Jurkat, Clone E6-1 (cell line): ENCODE data around the gene TOM1L2.
"Not testable (repeated sequence)": the region's sequence is repeated elsewhere in the genome, so short reads cannot be mapped to it uniquely, and the experiment has no call there.

Experiments
- DNase-seq: peaks from one replicate; pipeline ENCODE4 v3.0.0-alpha.2; 2011; ENCODE audit warnings: low read depth, low spot score
- H3K4me3 ChIP-seq: 2 replicates; pipeline ENCODE4 v1.5.1; 2011; ENCODE audit warnings: mild to moderate bottlenecking, low read length, control low read depth, moderate library complexity

TOM1L2 gene

DNA sequence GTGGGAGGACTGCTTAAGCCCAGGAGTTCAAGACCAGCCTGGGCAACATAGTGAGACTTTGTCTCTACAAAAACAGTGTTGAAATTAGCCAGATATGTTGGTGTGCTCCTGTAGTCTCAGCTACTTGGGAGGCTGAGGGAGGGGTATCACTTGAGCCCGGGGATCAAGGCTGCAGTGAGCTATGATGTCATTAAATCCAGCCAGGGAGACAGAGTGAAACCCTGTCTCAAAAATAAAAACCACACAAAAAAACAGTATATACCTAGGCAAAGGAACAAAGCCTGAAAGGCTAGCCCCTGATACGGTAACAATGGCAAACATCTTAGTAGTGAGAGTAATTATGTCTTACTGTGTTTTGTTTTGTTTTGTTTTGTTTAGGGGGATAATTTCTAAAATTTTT lies 38.0 kb downstream of the TOM1L2 start:
- no peak overlapping the region for H3K4me3 ChIP-seq
- DNase-seq, result no peak

DNA sequence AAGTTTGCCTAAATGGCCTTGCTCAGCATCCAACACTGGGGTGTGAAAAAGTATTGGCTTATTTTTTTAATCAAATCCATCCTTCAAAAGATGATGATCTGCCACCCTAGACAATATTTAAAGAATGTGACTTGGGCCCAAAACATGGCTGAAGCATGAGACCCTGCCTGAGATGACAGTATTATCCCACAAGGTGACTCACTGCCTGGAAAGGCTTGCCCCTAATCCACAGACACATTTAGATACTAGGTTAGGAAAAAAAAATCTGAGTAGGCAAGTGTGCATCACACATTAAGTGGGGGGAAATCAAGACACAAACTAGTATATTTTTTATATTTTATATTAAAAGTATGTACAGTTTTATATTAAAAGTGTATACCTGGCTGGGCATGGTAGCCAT lies 38.4 kb downstream of the TOM1L2 start:
- no peak for DNase-seq
- H3K4me3 ChIP-seq, result no peak overlapping the region

DNA sequence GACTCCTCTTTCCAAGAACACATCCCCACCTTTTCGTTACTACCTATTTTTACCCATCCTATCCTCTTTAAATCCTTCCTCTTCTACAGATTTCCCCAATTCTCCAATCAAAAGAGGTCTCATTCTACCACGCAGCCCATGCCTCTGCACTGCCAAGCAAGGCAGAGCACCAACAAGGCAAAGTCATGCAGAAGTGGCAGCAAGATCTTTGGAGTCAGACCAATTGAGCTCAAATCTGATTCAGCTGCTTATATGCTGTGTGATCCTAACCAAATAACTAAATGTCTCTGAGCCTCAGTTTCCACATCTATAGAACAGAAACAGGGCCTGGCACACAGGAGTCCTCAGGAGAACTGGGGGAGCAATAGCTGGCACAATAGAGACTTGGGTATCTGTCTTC lies 41.0 kb downstream of the TOM1L2 start:
- DNase-seq, result no peak
- no peak overlapping the region for H3K4me3 ChIP-seq

DNA sequence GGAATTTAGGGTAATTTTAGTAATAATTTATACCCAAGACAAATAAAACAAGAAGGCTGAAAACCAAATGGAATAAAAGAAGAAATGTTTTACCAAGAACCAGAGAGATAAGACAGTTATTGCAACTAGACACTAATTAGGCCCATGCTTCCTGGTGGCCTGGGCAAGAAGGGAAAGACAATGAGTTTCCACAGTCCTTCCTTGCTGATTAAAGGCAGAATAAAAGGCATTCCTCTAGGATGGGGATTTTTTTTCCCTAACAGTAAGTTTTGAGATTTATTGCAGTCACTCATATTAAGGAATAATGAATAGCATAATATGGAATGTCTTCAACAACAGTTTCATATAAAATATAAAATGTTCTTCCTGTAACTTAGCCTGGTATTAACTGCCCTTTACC lies 41.5 kb downstream of the TOM1L2 start:
- H3K4me3 ChIP-seq, result no peak overlapping the region
- DNase-seq, result no peak

DNA sequence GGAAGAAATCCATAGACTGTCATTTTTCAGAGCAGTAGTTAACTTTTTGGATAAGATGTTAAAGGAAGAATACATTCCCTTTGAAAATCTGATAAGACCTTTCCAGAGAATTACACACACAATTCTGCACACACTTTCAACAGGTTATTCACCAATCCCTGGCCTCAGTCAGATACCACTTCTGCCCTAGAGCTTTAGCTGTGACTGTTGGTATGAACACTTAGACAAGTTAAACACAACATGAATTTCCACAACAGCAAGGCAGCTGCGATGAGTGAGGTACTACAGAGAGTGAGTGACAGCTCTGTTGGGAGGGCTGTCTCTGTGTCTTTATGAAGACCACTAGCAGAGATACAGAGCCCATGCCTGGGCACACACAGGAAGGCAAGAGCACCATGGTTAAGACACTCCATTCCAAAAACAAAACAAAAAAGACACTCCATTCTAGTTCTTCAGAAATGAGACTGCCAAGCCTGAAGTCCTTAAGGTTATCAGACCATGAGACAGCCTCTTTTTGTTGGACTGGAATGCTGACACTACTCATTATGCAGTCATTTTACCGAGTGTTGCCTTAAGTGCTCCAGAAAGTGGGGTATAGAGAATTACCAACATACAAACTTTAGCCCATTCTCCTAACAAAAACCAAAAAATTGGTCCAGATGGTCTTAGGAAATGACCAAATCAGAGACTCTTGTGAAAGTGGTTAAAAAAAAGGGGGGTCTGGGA lies 42.4 kb downstream of the TOM1L2 start:
- no peak overlapping the region for H3K4me3 ChIP-seq
- no peak for DNase-seq

DNA sequence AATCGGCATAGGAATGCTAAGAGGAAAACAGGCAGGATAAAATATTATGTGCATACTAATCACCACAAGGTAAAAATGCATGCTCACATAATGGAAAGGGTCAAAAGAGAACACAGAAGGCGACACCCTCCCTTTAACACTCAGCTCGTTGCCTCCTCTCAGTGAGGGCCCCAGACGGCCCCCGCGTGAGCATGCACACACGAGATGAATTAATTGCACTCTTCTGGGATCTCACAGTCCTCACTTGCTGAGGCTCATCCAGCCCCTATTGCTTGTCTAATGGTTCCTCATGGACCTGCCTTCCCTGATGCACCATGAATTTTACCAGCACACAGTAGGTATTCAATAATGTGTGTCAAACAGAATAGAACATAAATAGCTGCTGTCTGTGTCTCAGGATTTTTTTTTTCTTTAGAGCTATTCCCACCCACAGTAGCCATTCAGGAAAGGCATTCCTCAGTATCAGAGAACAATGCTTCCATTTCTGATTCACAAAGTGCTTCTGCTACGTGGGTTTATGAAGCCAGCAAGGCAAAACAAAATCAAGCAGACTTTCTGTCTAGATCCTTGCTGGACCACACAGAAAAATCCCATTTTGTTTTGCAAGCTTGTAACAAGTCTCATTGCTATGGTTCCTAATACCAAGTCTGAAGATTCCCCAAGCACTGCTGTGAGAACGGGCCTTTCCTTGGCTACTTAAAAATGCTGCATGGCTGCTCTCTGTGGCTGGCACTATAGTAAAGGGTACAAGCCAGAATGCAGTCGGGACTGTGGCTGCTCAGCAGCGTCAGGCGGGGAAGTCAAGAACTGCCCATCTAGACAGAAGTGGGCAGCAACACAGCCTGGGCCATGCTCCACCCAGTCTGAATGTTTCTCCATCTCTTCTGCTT lies 43.6 kb downstream of the TOM1L2 start:
- DNase-seq, result no peak
- no peak overlapping the region for H3K4me3 ChIP-seq

DNA sequence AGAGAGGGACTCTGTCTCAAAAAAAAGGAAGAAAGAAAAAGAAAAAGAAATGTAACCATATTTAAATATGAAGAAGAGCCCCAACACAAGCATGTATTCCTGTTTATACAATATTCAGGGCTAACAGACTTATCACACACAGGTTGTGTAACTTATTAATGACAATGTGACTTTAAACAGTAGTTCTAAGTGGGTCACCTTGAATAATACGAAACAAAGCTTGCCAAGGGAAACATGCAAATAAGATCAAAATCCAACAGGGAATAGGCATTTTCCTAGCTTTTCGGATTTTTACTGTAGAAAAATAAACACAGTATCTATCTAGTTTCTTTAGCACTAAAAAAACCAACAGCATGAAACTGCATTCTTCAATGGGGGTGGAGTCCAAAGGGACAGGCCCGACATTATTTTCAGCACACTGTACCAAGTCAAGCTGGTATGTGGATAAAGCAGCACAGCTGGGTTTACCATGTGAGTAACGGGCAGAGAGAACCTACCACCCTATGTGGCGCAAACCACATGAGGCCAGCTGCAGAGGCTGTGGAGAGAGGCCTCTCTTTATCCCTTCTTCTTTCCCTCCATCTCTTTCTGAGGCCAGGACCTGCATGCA lies 45.3 kb downstream of the TOM1L2 start:
- DNase-seq, result no peak
- H3K4me3 ChIP-seq, result no peak overlapping the region

DNA sequence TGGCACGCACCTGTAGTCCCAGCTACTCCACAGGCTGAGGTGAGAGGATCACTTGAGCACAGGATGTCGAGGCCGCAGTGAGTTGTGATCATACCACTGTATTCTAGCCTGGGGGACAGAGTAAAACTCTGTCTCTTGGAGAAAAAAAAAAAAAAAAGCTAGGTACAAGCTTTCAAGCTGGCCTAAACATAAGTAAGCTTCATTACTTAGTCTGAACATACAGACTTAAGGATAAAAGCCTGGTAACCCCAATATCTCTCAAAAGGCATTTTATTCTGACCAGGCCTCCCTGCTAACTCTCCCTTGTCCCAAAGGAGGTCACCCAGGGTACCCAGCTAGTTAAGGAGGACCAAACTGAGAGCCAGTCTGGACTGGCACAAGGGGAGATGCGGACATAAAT lies 46.2 kb downstream of the TOM1L2 start:
- DNase-seq, result no peak
- H3K4me3 ChIP-seq, result no peak overlapping the region

DNA sequence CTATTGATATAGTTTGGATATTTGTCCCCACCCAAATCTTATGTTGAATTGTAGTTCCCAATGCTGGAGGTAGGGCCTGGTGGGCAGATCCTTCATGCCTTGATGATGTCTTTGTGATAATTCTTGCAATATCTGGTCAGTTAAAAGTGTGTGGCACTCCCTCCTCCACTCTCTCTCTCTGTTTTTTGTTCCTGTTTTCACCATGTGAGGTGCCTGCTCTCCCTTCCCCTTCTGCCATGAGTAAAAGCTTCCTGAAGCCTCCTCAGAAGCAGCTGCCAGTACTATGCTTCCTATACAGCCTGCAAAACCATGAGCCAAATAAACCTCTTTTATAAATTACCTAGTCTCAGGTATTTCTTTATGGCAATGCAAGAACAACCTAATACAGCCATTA lies 47.3 kb downstream of the TOM1L2 start:
- no peak for DNase-seq
- H3K4me3 ChIP-seq, result no peak overlapping the region

DNA sequence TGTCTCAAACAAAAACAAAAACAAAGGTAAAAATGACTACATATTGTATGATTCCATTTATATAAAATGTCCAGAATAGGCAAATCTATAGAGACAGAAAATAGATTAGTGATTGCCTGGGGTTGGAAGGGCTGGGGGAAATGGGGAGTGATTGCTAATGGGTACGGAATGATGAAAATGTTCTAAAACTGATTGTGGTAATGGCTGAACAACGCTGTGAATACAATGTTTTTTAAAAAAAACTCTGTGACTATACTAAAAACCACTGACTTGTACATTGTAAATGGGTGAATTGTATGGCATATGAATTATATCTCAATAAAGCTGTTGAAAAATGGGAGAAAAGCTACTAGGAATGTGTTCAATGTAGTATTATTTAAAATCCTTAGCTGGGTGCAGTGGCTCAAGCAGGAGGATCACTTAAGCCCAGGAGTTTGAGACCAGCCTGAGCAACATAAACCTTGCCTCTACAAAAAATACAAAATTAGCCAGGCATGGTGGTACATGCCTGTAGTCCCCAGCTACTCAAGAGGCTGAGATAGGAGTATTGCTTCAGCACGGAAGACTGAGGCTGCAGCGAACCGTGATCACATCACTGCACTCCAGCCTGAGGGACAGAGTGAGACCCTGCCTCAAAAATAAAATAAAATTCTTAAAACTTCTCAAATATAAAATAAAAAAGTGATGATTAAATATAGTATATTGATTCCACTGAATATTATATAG lies 47.9 kb downstream of the TOM1L2 start:
- DNase-seq, result no peak
- H3K4me3 ChIP-seq, result no peak overlapping the region

DNA sequence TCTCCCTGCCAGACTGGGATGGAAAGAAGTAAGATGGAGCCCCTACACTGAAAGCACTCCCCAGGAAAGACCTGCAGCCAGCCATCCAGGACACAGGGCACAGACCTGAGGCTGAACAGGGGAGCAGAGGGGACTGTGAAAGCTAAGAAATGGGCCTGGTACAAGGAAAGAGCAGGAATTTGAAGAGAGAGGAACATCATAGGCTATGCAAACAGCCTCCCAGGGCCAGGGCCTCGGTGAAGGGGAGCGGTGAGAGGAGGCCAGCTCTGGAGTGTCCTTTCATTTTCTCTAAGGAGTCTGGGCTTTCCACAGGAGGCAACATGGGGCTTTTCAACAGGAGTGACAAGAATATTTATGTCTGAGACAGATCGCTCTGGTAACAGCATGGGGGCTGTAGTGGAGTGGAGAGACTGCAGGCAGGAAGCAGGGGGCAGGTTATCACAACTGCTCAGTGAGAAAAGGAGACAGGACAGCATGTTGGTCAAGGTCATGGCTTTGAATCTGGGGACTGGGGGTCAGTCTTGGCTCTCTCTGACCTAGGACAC lies 50.1 kb downstream of the TOM1L2 start:
- DNase-seq, result no peak
- no peak overlapping the region for H3K4me3 ChIP-seq

DNA sequence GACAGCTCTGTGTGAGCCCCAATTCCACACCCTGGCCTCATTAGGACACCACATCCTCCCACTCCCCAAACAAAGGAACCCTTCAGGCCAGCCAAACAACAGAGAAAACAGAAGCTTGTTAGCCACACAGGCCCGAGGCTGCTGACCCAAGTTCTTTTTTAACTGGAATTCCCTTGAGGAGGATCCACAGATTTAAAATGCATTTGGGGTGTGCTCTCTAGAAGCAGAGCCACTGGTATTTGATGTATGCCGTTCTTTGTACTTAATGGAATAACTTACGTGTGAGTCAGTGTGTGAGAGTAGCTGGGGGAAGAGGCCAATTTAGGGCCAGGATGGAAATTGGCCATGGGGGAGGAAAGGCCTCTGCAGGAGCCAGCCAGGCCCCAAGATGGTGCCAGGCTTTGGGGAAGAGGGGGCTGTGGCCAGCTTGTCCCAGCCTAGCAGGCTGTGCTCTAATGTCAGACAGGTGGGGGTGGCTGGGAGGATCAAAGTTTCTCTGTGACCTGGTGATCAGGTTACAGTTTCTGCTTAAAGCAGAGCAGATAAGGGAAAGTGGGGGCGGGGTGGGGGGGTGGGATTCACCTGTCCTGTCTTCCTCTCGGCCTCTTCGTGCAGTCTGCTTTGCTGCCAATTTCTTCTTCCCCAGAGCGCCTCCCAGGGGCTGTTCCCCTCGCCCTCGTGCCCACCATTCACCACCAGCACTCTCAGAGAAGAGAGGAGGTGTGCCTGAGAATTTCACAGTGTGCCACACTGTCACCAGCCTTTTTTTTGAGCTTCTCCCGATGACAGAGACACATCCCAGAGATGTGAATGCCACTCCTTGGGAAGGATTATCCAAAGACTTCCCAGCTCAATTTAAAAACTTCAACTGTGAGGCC lies 50.8 kb downstream of the TOM1L2 start:
- H3K4me3 ChIP-seq, result no peak overlapping the region
- no peak for DNase-seq

DNA sequence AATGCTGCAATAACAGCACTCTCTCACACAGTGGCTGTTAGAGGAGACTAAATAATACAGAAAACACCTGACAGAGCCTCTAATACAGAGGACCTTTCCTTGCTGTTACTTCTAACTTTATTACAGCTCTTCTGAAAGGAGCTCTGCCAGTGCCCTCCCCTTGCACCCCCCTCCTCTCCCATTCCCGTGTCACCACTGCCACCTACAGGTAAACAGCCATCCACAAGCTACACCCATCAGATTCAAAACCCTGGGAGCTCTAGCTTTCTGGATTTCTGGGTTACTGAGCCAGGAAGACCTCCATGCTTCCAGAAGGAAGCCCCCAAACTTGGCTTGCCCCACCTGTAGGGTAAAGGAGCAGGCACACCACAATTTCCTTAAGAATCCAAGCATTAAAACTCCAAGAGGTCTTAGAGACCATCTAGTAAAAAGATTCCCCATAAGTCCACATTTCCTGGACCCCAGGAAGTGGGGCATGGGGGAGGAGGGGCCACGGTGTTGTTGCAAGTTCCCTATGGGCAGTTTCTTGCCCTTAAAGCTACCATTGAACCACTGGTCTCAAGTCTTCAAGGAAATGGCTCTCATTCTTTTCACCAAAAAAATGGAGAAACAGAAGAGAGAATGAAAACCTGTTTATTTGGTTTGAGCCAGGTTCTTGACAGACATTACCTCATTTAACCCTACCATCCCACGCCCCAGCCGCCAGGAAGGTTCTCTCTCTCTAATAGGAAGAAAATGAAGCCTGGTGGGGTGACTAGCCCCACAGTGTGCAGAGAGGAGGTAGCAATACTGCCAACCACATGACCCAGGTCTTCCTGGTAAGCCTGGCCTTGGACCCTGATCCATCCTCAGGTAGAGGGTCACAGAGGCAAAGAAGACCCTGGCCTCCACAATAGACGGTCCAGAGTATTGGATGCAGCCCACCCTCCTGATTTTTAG lies 52.8 kb downstream of the TOM1L2 start:
- H3K4me3 ChIP-seq, result no peak overlapping the region
- DNase-seq, result peak; percentile 68

DNA sequence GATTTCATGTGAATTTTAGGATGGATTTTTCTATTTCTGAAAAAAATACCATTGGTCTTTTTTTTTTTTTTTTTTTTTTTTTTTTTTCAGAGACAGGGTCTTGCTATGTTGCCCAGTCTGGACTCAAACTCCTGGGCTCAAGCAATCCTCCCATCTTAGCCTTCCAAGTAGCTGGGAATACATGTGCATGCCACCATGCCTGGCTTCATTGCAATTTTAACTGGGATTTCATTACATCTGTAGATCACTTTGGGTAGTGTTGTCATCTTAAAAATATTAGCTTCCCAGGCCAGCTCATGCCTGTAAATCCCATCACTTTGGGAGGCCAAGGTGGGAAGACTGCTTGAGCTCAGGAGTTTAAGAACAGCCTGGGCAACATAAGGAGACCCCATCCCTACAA lies 54.8 kb downstream of the TOM1L2 start:
- no peak for DNase-seq
- no peak overlapping the region for H3K4me3 ChIP-seq

DNA sequence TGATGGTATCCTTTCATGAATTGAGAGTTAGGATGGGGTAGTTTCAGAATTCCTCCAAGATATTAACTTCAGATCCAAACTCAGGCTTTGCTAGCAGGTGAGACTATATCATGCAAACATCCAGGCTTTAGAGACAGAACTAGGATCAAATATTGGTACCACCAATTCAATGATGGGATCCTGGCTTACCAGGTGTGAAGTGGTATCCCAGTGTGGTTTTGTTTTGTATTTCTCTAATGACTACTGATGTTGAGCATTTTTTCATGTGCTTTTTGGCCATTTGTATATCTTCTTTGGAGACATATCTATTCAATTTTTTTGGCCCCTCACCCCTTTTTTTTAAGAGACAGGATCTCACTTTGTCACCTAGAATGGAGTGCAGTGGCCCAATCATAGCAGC lies 57.0 kb downstream of the TOM1L2 start:
- DNase-seq, result no peak
- no peak overlapping the region for H3K4me3 ChIP-seq

DNA sequence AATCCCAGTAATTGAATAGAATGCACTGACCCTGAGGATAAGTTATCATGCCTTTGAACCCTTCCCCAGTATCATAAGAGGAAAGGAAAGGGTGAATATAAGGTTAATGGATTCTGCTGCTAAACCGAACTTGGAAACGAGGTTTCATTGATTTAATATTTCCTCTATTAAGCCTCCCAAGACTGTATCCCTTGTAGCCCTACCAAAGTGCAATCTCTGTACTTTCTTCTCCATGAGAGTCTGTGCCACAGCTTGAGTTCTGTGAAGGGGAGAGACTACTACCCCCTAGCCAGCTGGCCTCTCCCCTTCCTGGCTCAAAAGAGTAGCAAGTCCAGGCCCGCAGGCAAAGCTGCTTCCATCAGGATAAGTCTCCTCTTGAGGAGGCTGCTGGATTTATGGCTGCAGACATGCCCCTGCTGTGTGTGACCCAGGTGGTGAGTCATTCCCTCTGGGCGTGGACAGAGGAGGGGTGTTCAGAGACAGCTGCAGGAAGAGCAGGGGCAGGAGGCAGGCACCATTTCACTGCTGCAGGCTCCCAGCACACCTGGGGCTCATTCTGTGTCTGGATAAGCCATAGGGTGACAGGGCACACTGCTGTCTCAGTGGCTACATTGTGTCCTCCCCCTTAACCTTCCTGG lies 58.4 kb downstream of the TOM1L2 start:
- DNase-seq, result peak; percentile 55
- H3K4me3 ChIP-seq, result no peak overlapping the region

DNA sequence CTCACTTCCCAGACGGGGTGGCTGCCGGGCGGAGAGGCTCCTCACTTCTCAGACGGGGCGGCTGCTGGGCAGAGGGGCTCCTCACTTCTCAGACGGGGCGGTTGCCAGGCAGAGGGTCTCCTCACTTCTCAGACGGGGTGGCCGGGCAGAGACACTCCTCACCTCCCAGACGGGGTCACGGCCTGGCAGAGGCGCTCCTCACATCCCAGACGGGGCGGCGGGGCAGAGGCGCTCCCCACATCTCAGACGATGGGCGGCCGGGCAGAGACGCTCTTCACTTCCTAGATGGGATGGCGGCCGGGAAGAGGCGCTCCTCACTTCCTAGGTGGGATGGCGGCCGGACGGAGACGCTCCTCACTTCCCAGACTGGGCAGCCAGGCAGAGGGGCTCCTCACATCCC lies 59.9 kb downstream of the TOM1L2 start:
- H3K4me3 ChIP-seq, DNase-seq: not testable (repeated sequence)
